Activated T-helper 17 cell treated with anti-CD3 and anti-CD28 coated beads, Interleukin-2, amount 50 U/mL, for 72 hours (primary cell): ENCODE measurements around the gene CUTA. TPM values are rescaled to one million over a fixed set of nuclear protein-coding genes. Genes with fewer than 3 reads are reported as not detected.

ENCODE experiments used
- ATAC-seq: fragments of 150-1000 bp; cut with Tn5 transposase; replicated peaks from 2 replicates; pipeline ENCODE4 v1.10.0; 2021; ENCODE audit warnings: mild to moderate bottlenecking, moderate library complexity
- H3K27ac Mint-ChIP-seq: one replicate; pipeline ENCODE4 v1.8.0; 2022; ENCODE audit warnings: mixed read lengths
- H3K27me3 Mint-ChIP-seq: one replicate; pipeline ENCODE4 v1.8.0; 2022; ENCODE audit warnings: mixed read lengths
- H3K36me3 Mint-ChIP-seq: one replicate; pipeline ENCODE4 v1.8.0; 2022; ENCODE audit warnings: low read depth, mild to moderate bottlenecking, mixed read lengths
- H3K4me1 Mint-ChIP-seq: one replicate; pipeline ENCODE4 v1.8.0; 2022; ENCODE audit warnings: mixed read lengths
- H3K4me3 Mint-ChIP-seq: one replicate; pipeline ENCODE4 v1.8.0; 2022; ENCODE audit warnings: mild to moderate bottlenecking, mixed read lengths
- H3K9me3 Mint-ChIP-seq: one replicate; pipeline ENCODE4 v1.8.0; 2022; ENCODE audit warnings: mixed read lengths
- total RNA-seq, 2 donors: library from RNA; stranded (reverse); gene quantifications; one replicate each; pipeline ENCODE4 v1.2.3, GENCODE V29; 2022

CUTA gene
- total RNA-seq, 2 donors from 2014 or later, result 163 to 248 TPM

DNA sequence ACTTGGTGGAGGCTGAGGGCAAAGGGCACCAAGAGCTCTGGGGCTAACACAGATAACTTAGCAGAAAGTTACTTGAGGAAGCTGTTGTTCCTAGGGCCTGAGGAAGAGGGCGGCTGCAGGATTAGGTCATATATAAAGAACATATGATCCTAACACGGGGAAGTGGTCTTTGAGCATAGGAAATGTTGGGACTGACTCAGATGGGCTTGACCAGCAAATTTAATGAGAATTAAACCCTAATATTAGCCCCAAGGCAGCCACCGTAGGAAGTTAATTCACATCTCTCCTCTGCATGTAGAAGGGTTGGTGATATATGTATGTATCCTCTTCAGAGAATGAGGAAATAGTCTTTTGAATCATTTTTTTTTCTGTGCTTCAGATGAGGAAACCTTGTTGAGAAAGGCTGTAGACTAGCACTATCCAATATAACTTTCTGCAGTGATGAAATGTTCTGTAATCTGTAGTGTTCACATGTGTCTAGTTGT, 27.3 kb upstream of the CUTA start:
- Mint-ChIP-seq H3K4me1 (peaks cover 5% of the 10 kb centered on the region), H3K27ac (peak overlapping the region; percentile 36), H3K36me3 (peaks cover 89% of the 10 kb centered on the region), H3K27me3 (no peaks in the 10 kb centered on the region), H3K4me3 (no peak overlapping the region), H3K9me3 (no peaks in the 10 kb centered on the region)
- ATAC-seq, result no peak

DNA sequence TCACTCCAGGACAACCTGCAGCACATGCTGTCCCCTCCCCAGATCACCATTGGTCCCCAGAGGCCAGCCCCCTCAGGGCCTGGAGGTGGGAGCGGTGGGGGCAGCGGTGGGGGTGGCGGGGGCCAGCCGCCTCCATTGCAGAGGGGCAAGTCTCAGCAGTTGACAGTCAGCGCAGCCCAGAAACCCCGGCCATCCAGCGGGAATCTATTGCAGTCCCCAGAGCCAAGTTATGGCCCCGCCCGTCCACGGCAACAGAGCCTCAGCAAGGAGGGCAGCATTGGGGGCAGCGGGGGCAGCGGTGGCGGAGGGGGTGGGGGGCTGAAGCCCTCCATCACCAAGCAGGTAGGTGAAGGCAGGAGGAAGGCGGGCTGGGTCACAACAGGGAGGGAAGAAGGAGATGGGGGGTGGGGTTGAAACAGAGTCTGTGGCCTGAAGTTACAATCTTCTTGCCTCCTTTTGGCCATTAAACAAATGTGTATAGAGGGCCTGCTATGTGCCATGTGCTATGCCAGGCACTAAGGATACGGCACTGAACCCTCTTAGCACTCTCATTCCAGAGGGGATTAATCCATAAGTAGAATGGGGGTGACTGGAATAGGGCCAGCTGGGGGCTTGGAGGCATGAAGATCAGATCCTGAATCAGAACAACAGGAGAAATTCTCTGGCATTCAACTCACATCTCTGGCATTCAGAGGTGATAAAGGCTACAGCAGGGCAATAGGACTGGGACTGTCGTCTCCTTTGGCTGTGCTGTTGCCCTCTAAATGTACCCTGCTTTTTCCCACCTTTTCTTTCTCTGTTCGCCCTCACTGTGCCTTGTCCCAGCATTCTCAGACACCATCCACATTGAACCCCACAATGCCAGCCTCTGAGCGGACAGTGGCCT, 26.0 kb upstream of the CUTA start:
- peaks cover 92% of the 10 kb centered on the region for H3K36me3 Mint-ChIP-seq
- H3K27ac Mint-ChIP-seq, result peak overlapping the region; percentile 36
- no peaks in the 10 kb centered on the region for H3K9me3 Mint-ChIP-seq
- peaks cover 9% of the 10 kb centered on the region for H3K4me1 Mint-ChIP-seq
- H3K4me3 Mint-ChIP-seq, result no peak overlapping the region
- H3K27me3 Mint-ChIP-seq, result no peaks in the 10 kb centered on the region
- no peak for ATAC-seq

DNA sequence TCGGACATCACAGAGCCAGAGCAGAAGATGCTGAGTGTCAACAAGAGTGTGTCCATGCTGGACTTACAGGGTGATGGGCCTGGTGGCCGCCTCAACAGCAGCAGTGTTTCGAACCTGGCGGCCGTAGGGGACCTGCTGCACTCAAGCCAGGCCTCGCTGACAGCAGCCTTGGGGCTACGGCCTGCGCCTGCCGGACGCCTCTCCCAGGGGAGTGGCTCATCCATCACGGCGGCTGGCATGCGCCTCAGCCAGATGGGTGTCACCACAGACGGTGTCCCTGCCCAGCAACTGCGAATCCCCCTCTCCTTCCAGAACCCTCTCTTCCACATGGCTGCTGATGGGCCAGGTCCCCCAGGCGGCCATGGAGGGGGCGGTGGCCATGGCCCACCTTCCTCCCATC, 25.1 kb upstream of the CUTA start:
- no peaks in the 10 kb centered on the region for H3K27me3 Mint-ChIP-seq
- no peaks in the 10 kb centered on the region for H3K9me3 Mint-ChIP-seq
- peaks cover 5% of the 10 kb centered on the region for H3K4me1 Mint-ChIP-seq
- H3K4me3 Mint-ChIP-seq, result no peak overlapping the region
- H3K36me3 Mint-ChIP-seq, result peaks cover 92% of the 10 kb centered on the region
- no peak for ATAC-seq
- H3K27ac Mint-ChIP-seq, result no peak overlapping the region

DNA sequence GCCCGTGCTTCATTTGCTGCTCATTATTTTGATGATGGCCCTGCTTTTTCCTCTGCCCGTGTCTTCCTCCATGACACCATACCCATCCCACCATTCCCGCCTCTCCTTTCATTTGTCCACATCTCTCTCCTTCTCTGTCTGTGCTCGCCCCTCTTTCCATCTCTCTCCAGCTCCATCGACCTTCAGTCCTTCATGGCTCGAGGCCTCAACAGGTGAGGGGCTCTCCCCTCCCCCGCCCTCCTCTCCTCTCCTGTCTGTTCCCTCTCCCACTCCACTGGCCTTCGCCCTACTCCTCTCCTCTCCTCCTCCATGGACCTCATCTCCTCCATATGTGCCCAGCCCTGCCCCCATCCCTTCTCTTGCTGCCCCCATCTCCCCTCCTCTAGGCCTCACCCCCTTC, 24.4 kb upstream of the CUTA start:
- H3K9me3 Mint-ChIP-seq, result no peaks in the 10 kb centered on the region
- H3K27me3 Mint-ChIP-seq, result no peaks in the 10 kb centered on the region
- peaks cover 5% of the 10 kb centered on the region for H3K4me1 Mint-ChIP-seq
- H3K27ac Mint-ChIP-seq, result peak overlapping the region; percentile 36
- no peak overlapping the region for H3K4me3 Mint-ChIP-seq
- peaks cover 92% of the 10 kb centered on the region for H3K36me3 Mint-ChIP-seq
- ATAC-seq, result no peak

DNA sequence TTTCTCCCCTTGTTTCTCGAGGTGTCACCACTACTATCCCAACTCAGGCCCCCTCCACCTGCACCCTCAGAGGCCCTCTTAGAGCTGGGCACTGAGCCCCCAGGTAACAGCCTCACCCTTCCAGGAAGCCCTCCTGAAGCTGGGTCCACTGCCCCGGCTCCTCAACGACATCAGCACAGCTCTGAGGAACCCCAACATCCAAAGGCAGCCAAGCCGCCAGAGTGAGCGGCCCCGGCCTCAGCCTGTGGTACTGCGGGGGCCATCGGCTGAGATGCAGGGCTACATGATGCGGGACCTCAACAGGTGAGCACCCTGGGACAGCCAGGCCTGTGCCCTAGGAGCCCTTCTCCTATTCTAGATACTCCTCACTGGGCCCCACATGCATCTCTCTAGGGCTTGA, 23.6 kb upstream of the CUTA start:
- Mint-ChIP-seq H3K36me3 (peaks cover 92% of the 10 kb centered on the region), H3K27ac (peak overlapping the region; percentile 61), H3K4me1 (peaks cover 5% of the 10 kb centered on the region), H3K27me3 (no peaks in the 10 kb centered on the region), H3K4me3 (no peak overlapping the region), H3K9me3 (no peaks in the 10 kb centered on the region)
- ATAC-seq, result no peak

DNA sequence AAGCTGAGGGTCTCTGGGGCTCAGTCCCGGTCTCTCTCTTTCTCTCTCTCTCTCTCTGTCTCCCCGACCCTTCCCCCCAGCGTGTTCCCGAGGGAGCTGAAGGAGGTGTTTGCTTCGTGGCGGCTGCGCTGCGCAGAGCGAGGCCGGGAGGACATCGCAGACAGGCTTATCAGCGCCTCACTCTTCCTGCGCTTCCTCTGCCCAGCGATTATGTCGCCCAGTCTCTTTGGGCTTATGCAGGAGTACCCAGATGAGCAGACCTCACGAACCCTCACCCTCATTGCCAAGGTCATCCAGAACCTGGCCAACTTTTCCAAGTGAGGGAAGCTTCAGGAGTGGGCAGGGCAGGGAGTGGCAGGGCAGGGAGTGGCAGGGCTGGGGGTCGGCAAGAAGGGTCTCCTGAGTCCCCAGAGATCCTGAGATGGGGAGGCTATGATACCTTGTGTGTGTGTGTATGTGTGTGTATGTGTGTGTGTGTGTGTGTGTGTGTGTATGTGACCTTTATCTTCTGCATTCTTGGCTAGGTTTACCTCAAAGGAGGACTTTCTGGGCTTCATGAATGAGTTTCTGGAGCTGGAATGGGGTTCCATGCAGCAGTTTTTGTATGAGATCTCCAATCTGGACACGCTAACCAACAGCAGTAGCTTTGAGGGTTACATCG, 22.9 kb upstream of the CUTA start:
- Mint-ChIP-seq H3K27me3 (no peaks in the 10 kb centered on the region), H3K4me3 (no peak overlapping the region), H3K9me3 (no peaks in the 10 kb centered on the region), H3K36me3 (peaks cover 92% of the 10 kb centered on the region), H3K4me1 (peaks cover 5% of the 10 kb centered on the region), H3K27ac (peak overlapping the region; percentile 61)
- ATAC-seq, result no peak

DNA sequence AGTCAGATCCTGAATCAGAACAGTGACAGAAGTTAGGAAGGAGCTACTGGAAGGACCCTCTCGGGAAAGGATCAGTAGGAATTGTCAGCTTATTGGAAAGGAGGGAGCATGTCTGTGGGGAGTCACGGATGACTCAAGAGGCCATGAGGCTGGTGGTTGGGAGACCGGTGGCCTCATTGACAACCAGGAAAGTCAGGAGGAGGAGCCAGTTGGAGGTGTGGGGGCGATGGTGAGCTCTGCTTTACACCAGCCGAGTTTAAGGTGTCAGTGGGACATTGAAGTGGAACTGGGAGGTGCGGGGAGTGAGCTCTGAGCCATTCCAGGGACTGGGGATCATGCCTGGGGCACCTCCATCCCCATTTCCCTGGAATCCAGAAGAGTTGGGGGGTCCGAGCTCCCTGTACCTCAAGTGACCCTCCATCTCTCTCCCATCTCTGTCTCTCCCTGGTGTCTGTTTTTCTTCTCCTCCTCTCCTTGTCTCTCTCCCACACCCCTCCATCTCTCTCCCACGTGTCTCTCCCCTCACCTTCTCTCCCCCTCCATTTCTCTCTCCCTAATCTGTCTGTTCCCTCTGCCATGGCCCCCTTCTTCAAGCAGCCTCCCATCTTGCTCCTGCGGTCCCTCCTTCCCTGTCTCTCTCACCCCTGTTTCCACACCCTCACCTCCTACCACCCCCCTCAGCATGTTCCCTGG, 22.2 kb upstream of the CUTA start:
- no peak for ATAC-seq
- H3K36me3 Mint-ChIP-seq, result peaks cover 92% of the 10 kb centered on the region
- H3K4me1 Mint-ChIP-seq, result peaks cover 5% of the 10 kb centered on the region
- no peaks in the 10 kb centered on the region for H3K9me3 Mint-ChIP-seq
- no peaks in the 10 kb centered on the region for H3K27me3 Mint-ChIP-seq
- peak overlapping the region; percentile 48 for H3K27ac Mint-ChIP-seq
- H3K4me3 Mint-ChIP-seq, result no peak overlapping the region

DNA sequence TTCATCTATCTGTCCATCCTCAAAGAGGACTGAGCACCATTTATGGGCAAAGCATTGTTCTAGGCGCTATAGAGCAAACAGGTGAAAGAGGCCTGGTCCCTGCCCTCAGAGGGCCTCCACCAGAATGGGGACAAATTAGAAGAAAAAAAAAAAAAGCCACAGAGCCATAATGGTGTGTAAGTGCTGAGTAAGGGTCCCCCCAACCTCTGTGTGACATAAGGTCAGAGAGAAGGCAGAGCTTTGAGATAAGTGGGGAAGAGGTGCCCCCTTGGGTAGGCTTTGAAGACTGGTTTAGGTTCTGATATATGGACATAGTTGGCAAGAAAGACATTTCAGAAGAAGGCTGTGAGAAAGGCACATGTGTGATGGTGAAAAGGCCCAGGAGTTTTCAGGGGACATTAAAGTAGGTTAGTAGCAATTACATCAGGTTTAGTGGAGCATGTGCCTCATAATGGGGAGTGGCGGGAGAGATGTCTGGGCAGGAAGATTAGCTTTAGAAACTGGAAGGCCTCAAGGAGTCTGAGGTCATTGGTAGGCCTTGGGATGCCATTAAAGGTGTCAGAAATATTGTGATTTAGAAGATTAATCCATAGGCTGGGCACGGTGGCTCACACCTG, 21.2 kb upstream of the CUTA start:
- ATAC-seq, result no peak
- Mint-ChIP-seq H3K4me3 (no peak overlapping the region), H3K9me3 (no peaks in the 10 kb centered on the region), H3K4me1 (peaks cover 5% of the 10 kb centered on the region), H3K27me3 (no peaks in the 10 kb centered on the region), H3K36me3 (peaks cover 92% of the 10 kb centered on the region), H3K27ac (peak overlapping the region; percentile 48)

DNA sequence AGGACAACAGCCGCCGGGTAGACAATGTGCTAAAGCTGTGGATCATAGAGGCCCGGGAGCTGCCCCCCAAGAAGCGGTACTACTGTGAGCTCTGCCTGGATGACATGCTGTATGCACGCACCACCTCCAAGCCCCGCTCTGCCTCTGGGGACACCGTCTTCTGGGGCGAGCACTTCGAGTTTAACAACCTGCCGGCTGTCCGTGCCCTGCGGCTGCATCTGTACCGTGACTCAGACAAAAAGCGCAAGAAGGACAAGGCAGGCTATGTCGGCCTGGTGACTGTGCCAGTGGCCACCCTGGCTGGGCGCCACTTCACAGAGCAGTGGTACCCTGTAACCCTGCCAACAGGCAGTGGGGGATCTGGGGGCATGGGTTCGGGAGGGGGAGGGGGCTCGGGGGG, 19.8 kb upstream of the CUTA start:
- no peaks in the 10 kb centered on the region for H3K9me3 Mint-ChIP-seq
- peaks cover 97% of the 10 kb centered on the region for H3K36me3 Mint-ChIP-seq
- no peak overlapping the region for H3K4me3 Mint-ChIP-seq
- no peaks in the 10 kb centered on the region for H3K27me3 Mint-ChIP-seq
- H3K4me1 Mint-ChIP-seq, result peaks cover 12% of the 10 kb centered on the region
- no peak for ATAC-seq
- H3K27ac Mint-ChIP-seq, result no peak overlapping the region

DNA sequence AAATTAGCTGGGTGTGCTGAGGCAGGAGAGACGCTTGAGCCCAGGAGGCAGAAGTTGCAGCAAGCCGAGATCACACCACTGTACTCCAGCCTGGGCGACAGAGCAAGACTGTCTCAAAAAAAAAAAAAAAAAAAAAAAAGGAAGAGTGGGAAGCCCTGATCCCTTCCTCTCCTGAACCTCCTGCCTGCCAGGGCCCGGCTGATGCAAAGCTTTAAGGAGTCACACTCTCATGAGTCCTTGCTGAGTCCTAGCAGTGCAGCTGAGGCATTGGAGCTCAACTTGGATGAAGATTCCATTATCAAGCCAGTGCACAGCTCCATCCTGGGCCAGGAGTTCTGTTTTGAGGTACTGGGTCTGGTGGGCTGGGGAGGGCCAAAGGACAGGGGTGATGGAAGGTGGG, 17.1 kb upstream of the CUTA start:
- peaks cover 80% of the 10 kb centered on the region for H3K36me3 Mint-ChIP-seq
- ATAC-seq, result no peak
- no peak overlapping the region for H3K27ac Mint-ChIP-seq
- H3K27me3 Mint-ChIP-seq, result no peaks in the 10 kb centered on the region
- H3K4me1 Mint-ChIP-seq, result peaks cover 30% of the 10 kb centered on the region
- no peaks in the 10 kb centered on the region for H3K9me3 Mint-ChIP-seq
- no peak overlapping the region for H3K4me3 Mint-ChIP-seq

DNA sequence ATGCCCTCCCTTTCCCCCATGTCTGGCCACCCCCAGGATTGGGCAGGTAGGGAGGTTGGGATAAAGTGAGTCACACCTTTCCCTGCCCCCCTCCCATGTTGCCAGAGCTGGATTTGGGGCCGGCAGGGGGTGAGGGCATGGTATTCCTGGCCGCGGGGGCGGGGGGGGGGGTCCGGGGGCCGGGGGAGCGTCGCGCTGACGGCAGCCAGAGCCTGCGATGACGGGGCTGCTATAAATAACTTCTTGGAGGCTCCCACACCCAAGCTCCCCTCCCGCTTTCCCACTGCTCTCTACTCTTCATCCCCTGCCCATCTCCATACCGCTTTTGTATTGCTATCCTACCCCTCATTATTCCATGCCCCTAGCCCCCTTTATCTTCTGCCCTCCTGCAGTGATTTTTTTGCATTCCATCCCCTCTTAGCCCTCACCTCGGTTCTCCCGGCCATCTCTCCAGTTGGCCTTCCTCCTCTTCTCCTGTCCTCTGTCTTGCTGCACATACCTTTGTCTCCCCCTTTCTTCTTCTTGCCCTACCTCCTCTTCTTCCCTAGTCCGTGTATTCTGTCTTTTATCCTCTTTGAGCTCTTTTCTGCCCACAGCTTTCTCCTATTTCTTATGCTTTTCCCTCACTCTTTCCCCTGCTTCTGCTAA, 15.8 kb upstream of the CUTA start:
- Mint-ChIP-seq H3K4me1 (peaks cover 37% of the 10 kb centered on the region), H3K36me3 (peaks cover 80% of the 10 kb centered on the region), H3K9me3 (no peaks in the 10 kb centered on the region), H3K27ac (peak overlapping the region; percentile 6), H3K4me3 (no peak overlapping the region), H3K27me3 (no peaks in the 10 kb centered on the region)
- no peak for ATAC-seq

DNA sequence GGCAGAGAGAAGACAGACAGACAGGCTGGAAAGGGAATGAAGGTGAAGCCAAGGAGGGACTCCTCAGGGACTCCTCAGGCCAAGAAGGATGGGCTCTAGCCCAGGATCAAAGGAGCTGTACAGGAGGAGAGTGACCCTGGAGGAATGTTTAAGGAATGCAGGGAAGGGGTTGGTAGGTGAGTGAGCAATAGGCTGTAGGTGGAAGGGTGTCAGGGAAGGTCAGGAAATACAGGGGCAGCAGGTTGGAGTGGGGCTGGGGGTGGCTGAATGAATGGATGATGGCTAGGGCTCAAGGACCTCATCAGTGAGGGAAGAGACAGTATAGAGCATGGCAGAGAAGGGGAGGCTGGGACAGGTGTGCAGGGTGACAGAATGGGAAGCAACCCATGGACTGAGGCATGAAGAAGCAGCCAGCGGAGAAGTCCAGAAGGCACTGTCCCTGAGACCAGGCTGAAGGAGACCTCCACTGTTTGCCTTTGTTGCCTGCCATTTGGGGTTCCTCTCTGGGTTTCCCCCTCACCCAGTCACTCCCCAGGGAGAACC, 15.2 kb upstream of the CUTA start:
- Mint-ChIP-seq H3K4me1 (peaks cover 41% of the 10 kb centered on the region), H3K4me3 (peak overlapping the region; percentile 0), H3K9me3 (no peaks in the 10 kb centered on the region), H3K27me3 (no peaks in the 10 kb centered on the region), H3K36me3 (peaks cover 79% of the 10 kb centered on the region), H3K27ac (peak overlapping the region; percentile 71)
- no peak for ATAC-seq

DNA sequence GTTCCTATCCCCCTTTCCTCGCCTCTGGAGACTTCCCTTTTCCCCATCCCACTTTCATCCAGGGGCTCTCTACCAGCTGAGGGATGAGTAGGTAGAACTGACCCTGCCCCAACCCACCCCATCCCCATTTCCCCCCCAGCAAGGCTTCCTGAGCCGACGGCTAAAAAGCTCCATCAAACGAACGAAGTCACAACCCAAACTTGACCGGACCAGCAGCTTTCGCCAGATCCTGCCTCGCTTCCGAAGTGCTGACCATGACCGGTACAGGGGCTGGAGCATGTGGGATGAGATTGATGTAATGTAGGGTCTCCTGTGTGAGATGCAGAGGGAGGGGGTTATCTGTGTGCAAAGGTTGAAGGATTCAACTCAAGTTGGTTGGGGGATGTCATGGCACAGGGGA, 14.6 kb upstream of the CUTA start:
- Mint-ChIP-seq H3K36me3 (peaks cover 75% of the 10 kb centered on the region), H3K9me3 (no peaks in the 10 kb centered on the region), H3K4me1 (peaks cover 41% of the 10 kb centered on the region), H3K27ac (peak overlapping the region; percentile 71), H3K27me3 (no peaks in the 10 kb centered on the region), H3K4me3 (peak overlapping the region; percentile 0)
- no peak for ATAC-seq
